ENCODE measurements around the gene ECM2. TPM values are rescaled to one million over a fixed set of nuclear protein-coding genes. Genes with fewer than 3 reads are reported as not detected.

The ECM2 gene
- total RNA-seq, 1 experiment from 2014 or later: not detected

DNA sequence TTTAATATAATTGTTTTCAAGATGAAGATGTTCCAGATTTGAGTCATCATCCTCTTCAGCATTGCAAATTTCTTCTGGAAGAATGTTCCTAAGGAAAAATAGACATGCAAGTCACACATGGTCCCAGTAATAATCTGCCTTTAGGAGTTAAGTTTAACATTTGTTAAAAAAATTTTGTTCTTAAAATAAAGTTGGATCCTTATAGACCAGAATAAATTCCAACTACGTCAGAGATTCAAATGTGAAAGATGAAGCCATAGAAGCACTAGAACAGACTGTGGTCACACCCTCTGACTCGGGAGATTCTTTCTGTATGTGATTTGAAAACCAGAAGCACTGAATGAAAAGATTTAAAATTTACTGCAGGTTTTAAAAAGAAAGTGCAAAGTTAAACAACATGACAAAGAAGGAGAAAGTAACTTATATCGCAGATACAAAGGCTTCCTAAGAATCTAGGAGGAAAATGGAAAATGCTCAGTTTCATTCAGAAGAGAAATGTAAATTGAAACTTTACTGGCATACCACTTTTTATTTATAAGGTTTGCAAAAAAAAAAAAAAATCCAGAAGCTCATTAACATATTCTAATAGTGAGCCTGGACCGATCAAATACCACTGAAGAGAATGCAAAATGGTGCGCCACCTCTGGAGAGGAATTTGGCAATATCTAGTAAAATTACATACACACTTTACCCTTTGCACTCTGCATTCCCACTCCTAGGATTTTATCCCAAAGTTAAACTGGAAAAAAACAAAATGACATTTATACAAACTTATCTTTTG, 39.2 kb downstream of the ECM2 start:
- no peak for TF ChIP-seq EZH2phosphoT487 (IDR thresholded peaks at IDR 0.05; ENCODE audit: borderline replicate concordance)
- TF ChIP-seq FOSL1 (IDR thresholded peaks at IDR 0.05; ENCODE audit: low read depth): no peak
- no peak for TF ChIP-seq CBX3 (IDR thresholded peaks at IDR 0.05; ENCODE audit: low read depth)
- no peak for TF ChIP-seq TCF7L2 (IDR thresholded peaks at IDR 0.05; ENCODE audit: borderline replicate concordance, extremely low read depth, insufficient read depth, insufficient read length)
- no peak for TF ChIP-seq RAD21 (IDR thresholded peaks at IDR 0.05; ENCODE audit: low read depth)
- no peak for TF ChIP-seq ZFX (IDR thresholded peaks at IDR 0.05)
- TF ChIP-seq POLR2A (IDR thresholded peaks at IDR 0.05; ENCODE audit: borderline replicate concordance, extremely low read depth, insufficient read depth, insufficient read length): no peak
- no peaks in the 10 kb centered on the region for H3K36me3 ChIP-seq (ENCODE audit: control insufficient read depth in 1 of 2, insufficient read depth in 2 of 2, low read length in 2 of 2)
- no peak overlapping the region for H2AFZ ChIP-seq (ENCODE audit: low read depth, low read length, poor library complexity, severe bottlenecking)
- H3K79me2 ChIP-seq (ENCODE audit: insufficient read depth, low read length): no peaks in the 10 kb centered on the region
- DNase-seq (ENCODE audit: low read depth, low spot score) (no peak), ATAC-seq (no peak)
- no peaks in the 10 kb centered on the region for H3K4me1 ChIP-seq (ENCODE audit: control insufficient read depth in 1 of 2, insufficient read depth in 2 of 2, low read length in 2 of 2)
- no TSS peak for BruUV-seq (replicated peaks)
- no peaks in the 10 kb centered on the region for H3K27me3 ChIP-seq (ENCODE audit: insufficient read depth, low read length)
- H3K4me3 ChIP-seq (replicated peaks in 1 of 2; ENCODE audit: low read depth in 1 of 2, low read length in 2 of 2): no peak overlapping the region
- ChIA-PET RAD21 (ENCODE audit: low non-redundant PET in 1 of 2, low total read pairs in 2 of 2, uncharacterized antibody in 2 of 2, unreplicated experiment in 2 of 2) (no interaction called here), CTCF (no interaction called here), POLR2A (no interaction called here)
- H4K20me1 ChIP-seq (ENCODE audit: insufficient read depth): no peaks in the 10 kb centered on the region
- H3K27ac ChIP-seq (ENCODE audit: low read depth, low read length): no peak overlapping the region
- H3K9me3 ChIP-seq (ENCODE audit: control insufficient read depth in 1 of 2, insufficient read depth in 1 of 2, low read depth in 1 of 2, low read length in 2 of 2): no peaks in the 10 kb centered on the region
- intact Hi-C loops (cut with micrococcal nuclease): no loop called here
- H3K9me2 ChIP-seq (ENCODE audit: insufficient read depth): no peaks in the 10 kb centered on the region
- no peak overlapping the region for H3K4me2 ChIP-seq (ENCODE audit: low read length)
- H3K9ac ChIP-seq (ENCODE audit: low read length): no peak overlapping the region

DNA sequence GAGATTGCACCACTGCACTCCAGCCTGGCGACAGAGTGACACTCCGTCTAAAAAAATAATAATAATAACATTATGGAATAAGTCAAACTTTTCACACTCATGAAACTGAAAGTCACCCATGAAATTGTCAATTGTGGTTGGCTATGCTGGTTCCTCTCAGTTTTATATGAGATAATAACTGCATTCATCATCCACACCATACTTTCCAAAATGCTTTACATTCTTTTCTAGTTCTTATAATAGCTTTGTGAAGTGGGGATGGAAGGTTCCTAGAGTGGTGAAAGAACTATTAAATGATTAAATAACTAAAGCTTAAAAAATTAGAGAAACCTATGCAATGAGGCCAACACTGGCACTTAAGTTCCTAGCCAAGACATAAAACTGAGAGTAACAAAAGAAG, 40.9 kb downstream of the ECM2 start:
- CTCF ChIA-PET: no interaction called here
- no peak for TF ChIP-seq SP1 (IDR thresholded peaks at IDR 0.05; ENCODE audit: low read depth)
- TF ChIP-seq, protein P1, sequence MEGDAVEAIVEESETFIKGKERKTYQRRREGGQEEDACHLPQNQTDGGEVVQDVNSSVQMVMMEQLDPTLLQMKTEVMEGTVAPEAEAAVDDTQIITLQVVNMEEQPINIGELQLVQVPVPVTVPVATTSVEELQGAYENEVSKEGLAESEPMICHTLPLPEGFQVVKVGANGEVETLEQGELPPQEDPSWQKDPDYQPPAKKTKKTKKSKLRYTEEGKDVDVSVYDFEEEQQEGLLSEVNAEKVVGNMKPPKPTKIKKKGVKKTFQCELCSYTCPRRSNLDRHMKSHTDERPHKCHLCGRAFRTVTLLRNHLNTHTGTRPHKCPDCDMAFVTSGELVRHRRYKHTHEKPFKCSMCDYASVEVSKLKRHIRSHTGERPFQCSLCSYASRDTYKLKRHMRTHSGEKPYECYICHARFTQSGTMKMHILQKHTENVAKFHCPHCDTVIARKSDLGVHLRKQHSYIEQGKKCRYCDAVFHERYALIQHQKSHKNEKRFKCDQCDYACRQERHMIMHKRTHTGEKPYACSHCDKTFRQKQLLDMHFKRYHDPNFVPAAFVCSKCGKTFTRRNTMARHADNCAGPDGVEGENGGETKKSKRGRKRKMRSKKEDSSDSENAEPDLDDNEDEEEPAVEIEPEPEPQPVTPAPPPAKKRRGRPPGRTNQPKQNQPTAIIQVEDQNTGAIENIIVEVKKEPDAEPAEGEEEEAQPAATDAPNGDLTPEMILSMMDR (IDR thresholded peaks at IDR 0.05 in 2 of 3, conservative IDR thresholded peaks at IDR 0.05 in 1 of 3; ENCODE audit: borderline replicate concordance in 1 of 3, insufficient read depth in 1 of 3, low read depth in 2 of 3, low read length in 2 of 3): no peak
- TF ChIP-seq, protein P2, sequence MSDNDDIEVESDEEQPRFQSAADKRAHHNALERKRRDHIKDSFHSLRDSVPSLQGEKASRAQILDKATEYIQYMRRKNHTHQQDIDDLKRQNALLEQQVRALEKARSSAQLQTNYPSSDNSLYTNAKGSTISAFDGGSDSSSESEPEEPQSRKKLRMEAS (IDR thresholded peaks at IDR 0.05): no peak
- TF ChIP-seq ELF1 (IDR thresholded peaks at IDR 0.05; ENCODE audit: borderline replicate concordance, low read depth): no peak
- TF ChIP-seq POLR2A (IDR thresholded peaks at IDR 0.05; ENCODE audit: borderline replicate concordance, extremely low read depth, insufficient read depth, insufficient read length): no peak
- TF ChIP-seq CBX3 (IDR thresholded peaks at IDR 0.05; ENCODE audit: low read depth): no peak
- no peak for TF ChIP-seq REST (IDR thresholded peaks at IDR 0.05; ENCODE audit: low read depth)
- TF ChIP-seq ZFX (IDR thresholded peaks at IDR 0.05): no peak
- TF ChIP-seq FOSL1 (IDR thresholded peaks at IDR 0.05; ENCODE audit: low read depth): no peak
- TF ChIP-seq JUND (IDR thresholded peaks at IDR 0.05): no peak
- TF ChIP-seq EZH2 (IDR thresholded peaks at IDR 0.05): no peak
- no peak for TF ChIP-seq SRF (IDR thresholded peaks at IDR 0.05; ENCODE audit: low read depth)
- TF ChIP-seq ZNF274 (IDR thresholded peaks at IDR 0.05; ENCODE audit: low read depth, low read length): no peak

More for the DNA sequence above, 40.9 kb downstream of the ECM2 start:
- Histone ChIP-seq H3K9me3 (ENCODE audit: control insufficient read depth in 1 of 2, insufficient read depth in 1 of 2, low read depth in 1 of 2, low read length in 2 of 2) (no peaks in the 10 kb centered on the region), H3K27me3 (ENCODE audit: insufficient read depth, low read length) (no peaks in the 10 kb centered on the region), H3K4me3 (replicated peaks in 1 of 2; ENCODE audit: low read depth in 1 of 2, low read length in 2 of 2) (no peak overlapping the region), H3K9ac (ENCODE audit: low read length) (no peak overlapping the region), H3K9me2 (ENCODE audit: insufficient read depth) (no peaks in the 10 kb centered on the region), H3K4me2 (ENCODE audit: low read length) (no peak overlapping the region), H3K79me2 (ENCODE audit: insufficient read depth, low read length) (no peaks in the 10 kb centered on the region), H4K20me1 (ENCODE audit: insufficient read depth) (no peaks in the 10 kb centered on the region), H2AFZ (ENCODE audit: low read depth, low read length, poor library complexity, severe bottlenecking) (no peak overlapping the region), H3K4me1 (ENCODE audit: control insufficient read depth in 1 of 2, insufficient read depth in 2 of 2, low read length in 2 of 2) (no peaks in the 10 kb centered on the region), H3K36me3 (ENCODE audit: control insufficient read depth in 1 of 2, insufficient read depth in 2 of 2, low read length in 2 of 2) (no peaks in the 10 kb centered on the region), H3K27ac (ENCODE audit: low read depth, low read length) (no peak overlapping the region)
- ChIA-PET RAD21 (ENCODE audit: low non-redundant PET in 1 of 2, low total read pairs in 2 of 2, uncharacterized antibody in 2 of 2, unreplicated experiment in 2 of 2) (no interaction called here), POLR2A (no interaction called here)
- DNase-seq (ENCODE audit: low read depth, low spot score) (no peak), ATAC-seq (no peak)
- no TSS peak for BruUV-seq (replicated peaks)
- intact Hi-C loops (cut with micrococcal nuclease): no loop called here

Data from HCT116 (cell line).